ENCODE data around the gene ZNRF3.

The ZNRF3 gene

GRCh38 chr22:29093501-29094300 lies 210.3 kb downstream of the ZNRF3 start:
- DNase-seq, result no peak

DNA sequence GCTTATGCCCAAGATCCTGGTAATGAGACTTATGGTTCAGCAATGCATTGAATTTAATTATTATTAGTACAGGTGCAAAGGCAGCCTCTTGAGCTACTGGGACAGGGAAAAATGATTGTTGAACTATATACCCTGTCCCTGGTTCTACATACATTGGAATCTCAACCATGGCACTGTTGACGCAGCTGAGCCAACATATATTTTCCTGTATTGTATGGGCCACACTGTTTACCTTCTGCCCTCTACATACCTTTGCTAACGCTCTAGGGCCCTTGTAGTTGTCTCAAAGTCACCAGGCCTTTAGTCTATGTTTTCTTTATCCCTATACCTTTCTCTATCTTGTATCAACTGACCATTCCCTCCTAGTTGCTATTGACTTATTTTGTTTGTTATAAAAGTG lies 212.1 kb downstream of the ZNRF3 start:
- DNase-seq, result no peak

- DNase-seq, result no peak
Measured at GRCh38 chr22:29096736-29097669, 213.6 kb downstream of the ZNRF3 start.

- DNase-seq, result no peak
Measured at GRCh38 chr22:29098296-29098695, 214.9 kb downstream of the ZNRF3 start.

- no peak for DNase-seq
Measured at GRCh38 chr22:29102300-29102699, 218.9 kb downstream of the ZNRF3 start.

DNA sequence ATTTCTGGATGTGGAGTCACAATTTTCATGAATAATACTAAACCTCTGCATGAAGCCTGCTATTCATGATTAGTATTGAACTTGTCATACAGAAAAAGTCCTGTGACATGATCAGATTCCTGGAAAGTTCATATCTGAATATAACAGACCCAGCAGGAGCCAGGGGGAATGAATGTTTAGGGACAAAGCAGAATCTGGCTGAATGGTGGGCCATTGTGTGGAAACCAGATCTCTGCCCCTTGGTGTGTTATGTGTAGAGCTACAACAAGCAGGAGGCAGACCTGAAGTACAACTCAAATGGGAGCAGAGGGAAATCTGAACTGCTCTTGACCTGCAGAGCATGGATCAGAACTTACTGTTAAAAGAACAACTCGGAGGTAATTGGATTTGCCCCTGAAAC lies 219.7 kb downstream of the ZNRF3 start:
- no peak for DNase-seq

- DNase-seq, result no peak
Measured at GRCh38 chr22:29105468-29105867, 222.1 kb downstream of the ZNRF3 start.

GRCh38 chr22:29106839-29107238 lies 223.5 kb downstream of the ZNRF3 start:
- no peak for DNase-seq

Measured in suppressor macrophage (primary cell).